RKO (cell line): Measurements from ENCODE around the gene SPATA31A7.
"Not testable (repeated sequence)": the region's sequence is repeated elsewhere in the genome, so short reads cannot be mapped to it uniquely, and the experiment has no call there.

ENCODE experiments used
- DNase-seq: peaks from one replicate; pipeline ENCODE4 v3.0.0-alpha.2; 2016; ENCODE audit warnings: low spot score

SPATA31A7 gene

GRCh38 chr9:61189736-61190135, at the start of gene SPATA31A7:
TSS of gene SPATA31A7 (plus strand) at chr9:61190036. CDS start at chr9:61190065, 29 bp downstream.
- DNase-seq: not testable (repeated sequence)

GRCh38 chr9:61226438-61226837, 36.6 kb downstream of the SPATA31A7 start:
- DNase-seq: not testable (repeated sequence)
